ENCODE data around the gene SLC22A17. TPM values are rescaled to one million over a fixed set of nuclear protein-coding genes. Genes with fewer than 3 reads are reported as not detected.

SLC22A17 gene
- total RNA-seq, 1 donor from 2014 or later: 22.2 TPM

GRCh38 chr14:23359167-23359626, 6.5 kb upstream of the SLC22A17 start:
- Mint-ChIP-seq H3K27ac (no peak overlapping the region), H3K27me3 (ENCODE audit: insufficient read depth, low read depth) (peaks cover 6% of the 10 kb centered on the region), H3K4me3 (no peak overlapping the region)

GRCh38 chr14:23358553-23359166, 6.0 kb upstream of the SLC22A17 start:
- peaks cover 66% of the 10 kb centered on the region for H4K20me1 ChIP-seq (ENCODE audit: low read depth)
- peak overlapping the region; percentile 63 for H3K27ac ChIP-seq
- no peaks in the 10 kb centered on the region for H3K9me3 ChIP-seq (ENCODE audit: low read depth)
- no peak overlapping the region for H3K27ac Mint-ChIP-seq
- peaks cover 29% of the 10 kb centered on the region for H3K36me3 Mint-ChIP-seq
- H3K4me3 ChIP-seq: no peak overlapping the region
- no peak overlapping the region for H3K4me3 Mint-ChIP-seq
- H3F3A ChIP-seq (ENCODE audit: low read depth): peaks cover 73% of the 10 kb centered on the region
- H3K27me3 Mint-ChIP-seq (ENCODE audit: insufficient read depth, low read depth): peaks cover 8% of the 10 kb centered on the region
- DNase-seq (ENCODE audit: low spot score): no peak
- no peaks in the 10 kb centered on the region for H3K9me3 Mint-ChIP-seq
- peaks cover 3% of the 10 kb centered on the region for H3K36me3 ChIP-seq
- H3K9ac ChIP-seq: no peak overlapping the region
- H3K27me3 ChIP-seq: no peaks in the 10 kb centered on the region
- H3K4me1 ChIP-seq: peaks cover 14% of the 10 kb centered on the region
- H3K79me2 ChIP-seq (ENCODE audit: low read depth): peaks cover 28% of the 10 kb centered on the region
- H3K4me2 ChIP-seq: no peak overlapping the region
- H3K4me1 Mint-ChIP-seq: peaks cover 28% of the 10 kb centered on the region
- no peak overlapping the region for H2AFZ ChIP-seq (replicated peaks)
- TF ChIP-seq CTCF (IDR thresholded peaks at IDR 0.05): no peak
- no peak for TF ChIP-seq EZH2 (IDR thresholded peaks at IDR 0.05)
- no peak for TF ChIP-seq EZH2phosphoT487 (IDR thresholded peaks at IDR 0.05)

More at GRCh38 chr14:23359167-23359626, 6.5 kb upstream of the SLC22A17 start:
- H3K9ac ChIP-seq: no peak overlapping the region
- H3K4me1 ChIP-seq: peaks cover 19% of the 10 kb centered on the region
- peaks cover 32% of the 10 kb centered on the region for H3K4me1 Mint-ChIP-seq
- no peak overlapping the region for H3K4me2 ChIP-seq
- peak overlapping the region; percentile 63 for H3K27ac ChIP-seq
- H3K36me3 ChIP-seq: peaks cover 3% of the 10 kb centered on the region
- no peak overlapping the region for H3K4me3 ChIP-seq
- no peaks in the 10 kb centered on the region for H3K27me3 ChIP-seq
- H4K20me1 ChIP-seq (ENCODE audit: low read depth): peaks cover 71% of the 10 kb centered on the region
- H3K9me3 ChIP-seq (ENCODE audit: low read depth): no peaks in the 10 kb centered on the region
- peaks cover 29% of the 10 kb centered on the region for H3K36me3 Mint-ChIP-seq
- no peak overlapping the region for H2AFZ ChIP-seq (replicated peaks)
- TF ChIP-seq EZH2phosphoT487 (IDR thresholded peaks at IDR 0.05) (no peak), CTCF (IDR thresholded peaks at IDR 0.05) (no peak), EZH2 (IDR thresholded peaks at IDR 0.05) (no peak)
- H3K9me3 Mint-ChIP-seq: no peaks in the 10 kb centered on the region
- peaks cover 34% of the 10 kb centered on the region for H3K79me2 ChIP-seq (ENCODE audit: low read depth)
- DNase-seq (ENCODE audit: low spot score): no peak
- H3F3A ChIP-seq (ENCODE audit: low read depth): peaks cover 73% of the 10 kb centered on the region

GRCh38 chr14:23358042-23358441, 5.4 kb upstream of the SLC22A17 start:
- peaks cover 28% of the 10 kb centered on the region for H3K4me1 Mint-ChIP-seq

More at GRCh38 chr14:23358042-23358441, 5.4 kb upstream of the SLC22A17 start:
- no peak overlapping the region for H3K4me3 Mint-ChIP-seq
- H3K79me2 ChIP-seq (ENCODE audit: low read depth): peaks cover 22% of the 10 kb centered on the region
- no peak overlapping the region for H3K4me2 ChIP-seq
- H3K9me3 Mint-ChIP-seq: no peaks in the 10 kb centered on the region
- no peak overlapping the region for H3K4me3 ChIP-seq
- H3K36me3 ChIP-seq: peaks cover under 1% of the 10 kb centered on the region
- no peak overlapping the region for H3K27ac Mint-ChIP-seq
- no peak for TF ChIP-seq EZH2 (IDR thresholded peaks at IDR 0.05)
- no peak for TF ChIP-seq CTCF (IDR thresholded peaks at IDR 0.05)
- no peak for TF ChIP-seq EZH2phosphoT487 (IDR thresholded peaks at IDR 0.05)
- H3K27me3 Mint-ChIP-seq (ENCODE audit: insufficient read depth, low read depth): peaks cover 13% of the 10 kb centered on the region
- H3K9me3 ChIP-seq (ENCODE audit: low read depth): no peaks in the 10 kb centered on the region
- peaks cover 59% of the 10 kb centered on the region for H4K20me1 ChIP-seq (ENCODE audit: low read depth)
- no peak for DNase-seq (ENCODE audit: low spot score)
- no peaks in the 10 kb centered on the region for H3K27me3 ChIP-seq
- H3K4me1 ChIP-seq: peaks cover 12% of the 10 kb centered on the region
- peaks cover 28% of the 10 kb centered on the region for H3K36me3 Mint-ChIP-seq
- no peak overlapping the region for H2AFZ ChIP-seq (replicated peaks)
- no peak overlapping the region for H3K27ac ChIP-seq
- H3K9ac ChIP-seq: no peak overlapping the region
- peaks cover 79% of the 10 kb centered on the region for H3F3A ChIP-seq (ENCODE audit: low read depth)
